Measurements from ENCODE around the gene CCSER1. TPM values are rescaled to one million over a fixed set of nuclear protein-coding genes. Genes with fewer than 3 reads are reported as not detected.

The CCSER1 gene
- total RNA-seq, 1 experiment from 2014 or later: 5.9 TPM

GRCh38 chr4:90545380-90545779 lies 418.2 kb downstream of the CCSER1 start:
- Histone ChIP-seq H3K79me2 (ENCODE audit: low read depth) (no peaks in the 10 kb centered on the region), H3K4me1 (replicated peaks; ENCODE audit: insufficient read depth) (no peaks in the 10 kb centered on the region), H3K36me3 (ENCODE audit: low read depth) (no peaks in the 10 kb centered on the region), H3K9me3 (ENCODE audit: insufficient read depth, low read depth) (no peaks in the 10 kb centered on the region), H3K27me3 (ENCODE audit: insufficient read depth, low read depth) (no peaks in the 10 kb centered on the region), H2AFZ (no peak overlapping the region), H3K27ac (no peak overlapping the region), H3K9me2 (ENCODE audit: insufficient read depth) (no peaks in the 10 kb centered on the region), H3F3A (ENCODE audit: insufficient read depth, low read depth) (no peaks in the 10 kb centered on the region), H3K4me2 (no peak overlapping the region), H3K4me3 (no peak overlapping the region), H4K20me1 (ENCODE audit: insufficient read depth) (no peaks in the 10 kb centered on the region)
- TF ChIP-seq EZH2 (IDR thresholded peaks at IDR 0.05; ENCODE audit: low read depth): no peak
- TF ChIP-seq, protein P1, sequence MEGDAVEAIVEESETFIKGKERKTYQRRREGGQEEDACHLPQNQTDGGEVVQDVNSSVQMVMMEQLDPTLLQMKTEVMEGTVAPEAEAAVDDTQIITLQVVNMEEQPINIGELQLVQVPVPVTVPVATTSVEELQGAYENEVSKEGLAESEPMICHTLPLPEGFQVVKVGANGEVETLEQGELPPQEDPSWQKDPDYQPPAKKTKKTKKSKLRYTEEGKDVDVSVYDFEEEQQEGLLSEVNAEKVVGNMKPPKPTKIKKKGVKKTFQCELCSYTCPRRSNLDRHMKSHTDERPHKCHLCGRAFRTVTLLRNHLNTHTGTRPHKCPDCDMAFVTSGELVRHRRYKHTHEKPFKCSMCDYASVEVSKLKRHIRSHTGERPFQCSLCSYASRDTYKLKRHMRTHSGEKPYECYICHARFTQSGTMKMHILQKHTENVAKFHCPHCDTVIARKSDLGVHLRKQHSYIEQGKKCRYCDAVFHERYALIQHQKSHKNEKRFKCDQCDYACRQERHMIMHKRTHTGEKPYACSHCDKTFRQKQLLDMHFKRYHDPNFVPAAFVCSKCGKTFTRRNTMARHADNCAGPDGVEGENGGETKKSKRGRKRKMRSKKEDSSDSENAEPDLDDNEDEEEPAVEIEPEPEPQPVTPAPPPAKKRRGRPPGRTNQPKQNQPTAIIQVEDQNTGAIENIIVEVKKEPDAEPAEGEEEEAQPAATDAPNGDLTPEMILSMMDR (conservative IDR thresholded peaks at IDR 0.05): no peak
- intact Hi-C loops (cut with micrococcal nuclease; ENCODE audit: unreplicated experiment): no loop called here
- BruUV-seq (replicated peaks): no TSS peak
- CTCF ChIA-PET: no interaction called here
- no peak for DNase-seq
- POLR2A ChIA-PET (ENCODE audit: unreplicated experiment): no interaction called here

DNA sequence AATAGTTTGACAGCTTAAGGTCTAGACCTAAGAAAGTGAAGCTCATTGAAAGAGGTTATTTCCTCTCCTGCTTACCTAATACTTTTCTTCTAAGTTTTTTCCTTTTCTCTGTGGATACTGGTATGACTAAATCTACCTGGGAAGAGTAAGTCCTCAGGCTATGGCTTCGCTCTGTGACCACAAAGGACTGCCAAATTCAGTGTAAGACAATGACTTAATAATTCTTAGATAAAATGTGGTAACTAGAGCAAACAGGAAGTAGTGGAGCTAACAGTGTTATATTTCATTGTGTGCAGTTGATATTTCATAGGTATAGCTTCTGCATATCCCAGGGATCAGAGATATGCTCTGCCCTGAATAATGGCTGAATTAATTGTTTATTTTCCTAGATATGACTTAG lies 418.9 kb downstream of the CCSER1 start:
- H3K27ac ChIP-seq: no peak overlapping the region
- DNase-seq: peak; percentile 36 to 75
- H3K4me2 ChIP-seq: no peak overlapping the region
- no peaks in the 10 kb centered on the region for H3K79me2 ChIP-seq (ENCODE audit: low read depth)
- H3K27me3 ChIP-seq (ENCODE audit: insufficient read depth, low read depth): no peaks in the 10 kb centered on the region
- ChIA-PET POLR2A (ENCODE audit: unreplicated experiment) (no interaction called here), CTCF (no interaction called here)
- no peaks in the 10 kb centered on the region for H3F3A ChIP-seq (ENCODE audit: insufficient read depth, low read depth)
- intact Hi-C loops (cut with micrococcal nuclease; ENCODE audit: unreplicated experiment): no loop called here
- no peak for TF ChIP-seq EZH2 (IDR thresholded peaks at IDR 0.05; ENCODE audit: low read depth)
- TF ChIP-seq, protein P1 (conservative IDR thresholded peaks at IDR 0.05): no peak
- no TSS peak for BruUV-seq (replicated peaks)
- no peak overlapping the region for H3K4me3 ChIP-seq
- no peaks in the 10 kb centered on the region for H3K36me3 ChIP-seq (ENCODE audit: low read depth)
- no peaks in the 10 kb centered on the region for H4K20me1 ChIP-seq (ENCODE audit: insufficient read depth)
- no peaks in the 10 kb centered on the region for H3K9me2 ChIP-seq (ENCODE audit: insufficient read depth)
- no peaks in the 10 kb centered on the region for H3K9me3 ChIP-seq (ENCODE audit: insufficient read depth, low read depth)
- no peak overlapping the region for H2AFZ ChIP-seq
- H3K4me1 ChIP-seq (replicated peaks; ENCODE audit: insufficient read depth): no peaks in the 10 kb centered on the region

DNA sequence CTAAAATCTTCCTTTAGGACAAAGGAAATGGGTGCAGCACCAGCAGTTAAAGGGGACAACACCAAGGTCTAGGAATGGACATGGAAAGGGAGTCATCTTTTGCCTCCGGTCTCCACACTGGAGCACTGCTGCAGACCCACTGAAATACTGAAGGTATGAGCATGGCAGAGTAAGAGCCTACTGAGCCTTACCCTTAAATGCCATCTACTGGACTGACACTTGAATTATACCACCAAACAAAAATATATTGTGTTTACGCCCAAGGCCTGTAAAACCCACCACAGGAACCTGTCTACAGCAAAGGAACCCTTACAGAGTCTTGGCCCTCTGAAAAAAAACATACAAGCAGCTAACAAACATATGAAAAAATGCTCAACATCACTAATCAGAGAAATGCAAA lies 443.4 kb downstream of the CCSER1 start:
- Histone ChIP-seq H2AFZ (no peak overlapping the region), H3K27ac (no peak overlapping the region), H3K9me3 (ENCODE audit: insufficient read depth, low read depth) (no peaks in the 10 kb centered on the region), H3K4me3 (no peak overlapping the region), H3K4me2 (no peak overlapping the region), H3K36me3 (ENCODE audit: low read depth) (no peaks in the 10 kb centered on the region), H3K79me2 (ENCODE audit: low read depth) (no peaks in the 10 kb centered on the region), H3K27me3 (ENCODE audit: insufficient read depth, low read depth) (no peaks in the 10 kb centered on the region), H3K9me2 (ENCODE audit: insufficient read depth) (no peaks in the 10 kb centered on the region), H4K20me1 (ENCODE audit: insufficient read depth) (no peaks in the 10 kb centered on the region), H3K4me1 (replicated peaks; ENCODE audit: insufficient read depth) (no peaks in the 10 kb centered on the region), H3F3A (ENCODE audit: insufficient read depth, low read depth) (no peaks in the 10 kb centered on the region)
- DNase-seq: no peak
- intact Hi-C loops (cut with micrococcal nuclease; ENCODE audit: unreplicated experiment): no loop called here
- no peak for TF ChIP-seq EZH2 (IDR thresholded peaks at IDR 0.05; ENCODE audit: low read depth)
- TF ChIP-seq, protein P1 (conservative IDR thresholded peaks at IDR 0.05): no peak
- ChIA-PET CTCF (no interaction called here), POLR2A (ENCODE audit: unreplicated experiment) (no interaction called here)
- BruUV-seq (replicated peaks): no TSS peak

Data from PC-9 (cell line).